ENCODE data around the gene C1QTNF6. TPM values are rescaled to one million over a fixed set of nuclear protein-coding genes. Genes with fewer than 3 reads are reported as not detected.

Gene C1QTNF6
- total RNA-seq, 2 experiments from 2014 or later, result 7.3 to 19.6 TPM

DNA sequence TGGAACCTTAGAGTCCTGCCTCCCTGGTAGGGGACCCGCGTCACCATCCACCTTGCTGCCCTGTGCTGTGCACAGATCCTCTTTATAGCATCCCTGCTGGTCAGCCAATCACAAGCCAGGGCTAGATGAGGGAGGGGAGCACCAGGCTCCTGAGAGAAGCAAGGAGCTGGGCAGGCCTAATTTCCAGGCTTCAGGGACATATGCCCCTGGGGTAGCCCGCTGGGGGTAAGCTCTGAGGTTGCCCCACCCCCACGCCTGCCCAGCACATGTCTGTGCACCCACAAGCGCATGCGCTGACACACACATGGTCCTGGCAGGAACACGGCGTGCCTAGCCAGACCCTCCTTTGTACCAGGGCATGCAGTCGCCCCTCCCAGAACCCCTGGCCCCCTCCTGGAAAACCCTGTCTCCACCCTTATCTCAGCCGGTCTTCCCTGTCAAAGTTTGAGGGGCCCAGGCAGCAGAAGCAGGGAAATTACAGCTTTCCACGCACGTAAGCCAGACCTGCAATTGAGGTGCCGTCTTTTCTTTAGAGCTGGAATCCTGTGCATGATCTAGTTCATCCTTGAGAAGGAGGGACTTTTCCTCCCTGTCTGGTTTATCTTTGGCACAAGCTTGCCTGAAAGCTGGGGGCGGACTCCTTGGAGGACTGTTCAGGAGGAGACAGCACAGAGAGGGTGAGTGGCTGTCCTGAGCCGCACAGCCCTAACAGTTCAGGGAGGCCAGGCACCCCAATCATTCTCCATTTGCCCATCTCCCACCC is 22.2 kb upstream of the C1QTNF6 start:
- Histone ChIP-seq H3K9me3 (ENCODE audit: low read length) (no peaks in the 10 kb centered on the region), H2AFZ (ENCODE audit: low read length) (no peak overlapping the region), H3K79me2 (ENCODE audit: insufficient read depth, low read depth, low read length) (no peaks in the 10 kb centered on the region), H3K4me3 (ENCODE audit: low read depth, low read length, poor library complexity, severe bottlenecking) (no peak overlapping the region), H3K4me1 (ENCODE audit: insufficient read depth, low read length, poor library complexity, severe bottlenecking) (no peaks in the 10 kb centered on the region), H3K9me2 (ENCODE audit: insufficient read depth, low read length) (no peaks in the 10 kb centered on the region), H4K20me1 (ENCODE audit: insufficient read depth, low read length) (no peaks in the 10 kb centered on the region), H3K27ac (ENCODE audit: low read depth, low read length, poor library complexity, severe bottlenecking) (no peak overlapping the region), H3K36me3 (ENCODE audit: insufficient read depth, low read length) (no peaks in the 10 kb centered on the region), H3K4me2 (ENCODE audit: low read length) (no peak overlapping the region)
- no TSS peak for BruUV-seq (replicated peaks)
- TF ChIP-seq EZH2phosphoT487 (IDR thresholded peaks at IDR 0.05; ENCODE audit: borderline replicate concordance, low read depth, low read length), result no peak
- TF ChIP-seq, protein P1, sequence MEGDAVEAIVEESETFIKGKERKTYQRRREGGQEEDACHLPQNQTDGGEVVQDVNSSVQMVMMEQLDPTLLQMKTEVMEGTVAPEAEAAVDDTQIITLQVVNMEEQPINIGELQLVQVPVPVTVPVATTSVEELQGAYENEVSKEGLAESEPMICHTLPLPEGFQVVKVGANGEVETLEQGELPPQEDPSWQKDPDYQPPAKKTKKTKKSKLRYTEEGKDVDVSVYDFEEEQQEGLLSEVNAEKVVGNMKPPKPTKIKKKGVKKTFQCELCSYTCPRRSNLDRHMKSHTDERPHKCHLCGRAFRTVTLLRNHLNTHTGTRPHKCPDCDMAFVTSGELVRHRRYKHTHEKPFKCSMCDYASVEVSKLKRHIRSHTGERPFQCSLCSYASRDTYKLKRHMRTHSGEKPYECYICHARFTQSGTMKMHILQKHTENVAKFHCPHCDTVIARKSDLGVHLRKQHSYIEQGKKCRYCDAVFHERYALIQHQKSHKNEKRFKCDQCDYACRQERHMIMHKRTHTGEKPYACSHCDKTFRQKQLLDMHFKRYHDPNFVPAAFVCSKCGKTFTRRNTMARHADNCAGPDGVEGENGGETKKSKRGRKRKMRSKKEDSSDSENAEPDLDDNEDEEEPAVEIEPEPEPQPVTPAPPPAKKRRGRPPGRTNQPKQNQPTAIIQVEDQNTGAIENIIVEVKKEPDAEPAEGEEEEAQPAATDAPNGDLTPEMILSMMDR (conservative IDR thresholded peaks at IDR 0.05; ENCODE audit: low read length), result no peak
- ChIA-PET POLR2A (interaction anchor here (0.5 to 1.0 kb wide), 2 partner anchors 9 to 137 kb away, joined by 3 read pairs; no protein-coding TSS in a partner anchor), CTCF (ENCODE audit: unreplicated experiment) (no interaction called here)
- intact Hi-C loops (cut with micrococcal nuclease; ENCODE audit: unreplicated experiment), result no loop called here
- no peak for DNase-seq (ENCODE audit: low spot score)

DNA sequence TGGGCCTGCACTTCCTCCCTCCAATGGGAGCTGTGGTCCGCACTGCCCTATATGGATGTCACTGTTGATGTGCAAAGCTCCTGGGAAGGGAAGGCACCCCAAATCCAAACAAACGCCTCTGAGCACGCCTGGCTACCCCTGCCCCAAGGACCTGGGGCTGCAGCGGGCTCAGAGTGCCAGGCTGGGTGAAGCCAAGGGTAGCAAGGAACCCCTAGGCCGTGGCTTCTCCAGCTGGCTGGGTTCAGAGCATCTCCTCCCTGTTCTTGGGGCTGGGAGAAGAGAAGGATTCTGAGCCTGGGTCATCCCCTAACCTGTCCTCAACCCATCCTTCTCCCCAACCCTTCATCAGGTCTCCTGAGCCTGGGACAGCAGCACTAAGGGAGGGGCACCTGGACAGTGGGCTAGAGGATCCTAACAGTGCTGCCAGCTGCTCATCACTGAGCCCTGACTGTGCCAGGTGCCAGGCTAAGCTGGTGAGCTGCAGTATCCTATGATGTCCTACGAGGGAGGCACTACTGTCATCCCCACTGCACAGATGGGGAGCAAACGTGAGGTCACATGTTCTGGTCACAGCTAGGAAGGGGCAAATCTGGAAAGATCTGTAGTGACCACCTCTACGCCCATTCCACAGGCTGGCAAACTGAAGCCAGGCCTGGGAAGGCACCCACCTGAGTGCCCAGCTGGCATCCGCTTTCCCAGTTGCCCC is 21.2 kb upstream of the C1QTNF6 start:
- ChIA-PET POLR2A (interaction anchor here (0.5 to 1.3 kb wide), 2 partner anchors 16 to 136 kb away, joined by 3 to 4 read pairs; no protein-coding TSS in a partner anchor), CTCF (ENCODE audit: unreplicated experiment) (no interaction called here)
- no peak overlapping the region for H3K4me3 ChIP-seq (ENCODE audit: low read depth, low read length, poor library complexity, severe bottlenecking)
- no peak overlapping the region for H2AFZ ChIP-seq (ENCODE audit: low read length)
- no peak overlapping the region for H3K4me2 ChIP-seq (ENCODE audit: low read length)
- no peaks in the 10 kb centered on the region for H3K79me2 ChIP-seq (ENCODE audit: insufficient read depth, low read depth, low read length)
- H4K20me1 ChIP-seq (ENCODE audit: insufficient read depth, low read length), result no peaks in the 10 kb centered on the region
- no peak overlapping the region for H3K27ac ChIP-seq (ENCODE audit: low read depth, low read length, poor library complexity, severe bottlenecking)
- no peak for DNase-seq (ENCODE audit: low spot score)
- no peaks in the 10 kb centered on the region for H3K4me1 ChIP-seq (ENCODE audit: insufficient read depth, low read length, poor library complexity, severe bottlenecking)
- no peaks in the 10 kb centered on the region for H3K36me3 ChIP-seq (ENCODE audit: insufficient read depth, low read length)
- TF ChIP-seq, protein P1 (conservative IDR thresholded peaks at IDR 0.05; ENCODE audit: low read length), result no peak
- no peak for TF ChIP-seq EZH2phosphoT487 (IDR thresholded peaks at IDR 0.05; ENCODE audit: borderline replicate concordance, low read depth, low read length)
- no TSS peak for BruUV-seq (replicated peaks)
- no peaks in the 10 kb centered on the region for H3K9me3 ChIP-seq (ENCODE audit: low read length)
- intact Hi-C loops (cut with micrococcal nuclease; ENCODE audit: unreplicated experiment), result no loop called here
- no peaks in the 10 kb centered on the region for H3K9me2 ChIP-seq (ENCODE audit: insufficient read depth, low read length)
